H1 (cell line): ENCODE results near the gene SOCS3. TPM values are rescaled to one million over a fixed set of nuclear protein-coding genes. Genes with fewer than 3 reads are reported as not detected.

Experiments used
- BACH1 ChIP-seq: IDR thresholded peaks from 2 replicates; pipeline ENCODE4 v1.6.1; 2012; ENCODE audit warnings: low read length, improper control_type of control experiment
- HDAC2 ChIP-seq, 2 experiments: fragments of 300-600 bp in 1 of 2; sonication (generic) in 1 of 2; IDR thresholded peaks; 2 replicates each; pipeline ENCODE4 v1.6.1; 2011 to 2012; ENCODE audit warnings: low read depth in 2 of 2, low read length in 2 of 2, mild to moderate bottlenecking in 2 of 2, moderate library complexity in 2 of 2, borderline replicate concordance in 1 of 2, inconsistent platforms in 1 of 2
- KDM5A ChIP-seq: fragments of 200-600 bp; IDR thresholded peaks from 2 replicates; pipeline ENCODE4 v1.7.1; 2012; ENCODE audit warnings: mild to moderate bottlenecking, low read length, inconsistent platforms, mixed read lengths
- NANOG ChIP-seq: IDR thresholded peaks from 2 replicates; pipeline ENCODE4 v1.6.1; 2011; ENCODE audit warnings: low read length, low read depth, mild to moderate bottlenecking, inconsistent platforms; ENCODE audit not compliant: insufficient read depth, poor library complexity, severe bottlenecking
- POLR2A ChIP-seq, 2 experiments: IDR thresholded peaks; 1 replicate in 1 of 2; 2 replicates in 1 of 2; pipeline ENCODE4 v1.6.1; 2011; ENCODE audit warnings: low read depth in 2 of 2, low read length in 2 of 2, mild to moderate bottlenecking in 2 of 2; ENCODE audit errors: control extremely low read depth in 1 of 2
- RBBP5 ChIP-seq: IDR thresholded peaks from 2 replicates; pipeline ENCODE4 v1.7.1; 2012; ENCODE audit warnings: low read depth, mild to moderate bottlenecking, inconsistent platforms, low read length, moderate library complexity, borderline replicate concordance
- RNF2 ChIP-seq: fragments of 200-900, 300-1000 bp; sonication (generic); IDR thresholded peaks from 2 replicates; pipeline ENCODE4 v1.7.1; 2016; ENCODE audit warnings: borderline replicate concordance, low read depth, mild to moderate bottlenecking, antibody characterized with exemption, low read length; ENCODE audit not compliant: poor library complexity, severe bottlenecking; ENCODE audit errors: missing control alignments
- SP2 ChIP-seq: IDR thresholded peaks from 2 replicates; pipeline ENCODE4 v1.6.1; 2012; ENCODE audit warnings: mild to moderate bottlenecking, low read length, inconsistent platforms
- SRF ChIP-seq: IDR thresholded peaks from 2 replicates; pipeline ENCODE4 v1.6.1; 2011; ENCODE audit warnings: mild to moderate bottlenecking, low read depth, low read length, moderate library complexity
- TAF1 ChIP-seq: IDR thresholded peaks from 2 replicates; pipeline ENCODE4 v1.6.1; 2011; ENCODE audit warnings: mild to moderate bottlenecking, low read depth, low read length
- TBP ChIP-seq: IDR thresholded peaks from 2 replicates; pipeline ENCODE4 v1.6.1; 2011; ENCODE audit warnings: low read depth, low read length, improper control_type of control experiment
- YY1 ChIP-seq: IDR thresholded peaks from 2 replicates; pipeline ENCODE4 v1.6.1; 2011; ENCODE audit warnings: low read depth, mild to moderate bottlenecking, low read length
- polyA plus RNA-seq, 7 experiments: library from polyadenylated mRNA; depleted of rRNA in 3 of 7; stranded (reverse) in 5 of 7; unstranded in 2 of 7; fragments of >200 nt in 5 of 7; fragments of 200-250 nt in 2 of 7; gene quantifications; 1 replicate in 5 of 7; 2 replicates in 1 of 7; 4 replicates in 1 of 7; pipeline versions ENCODE4 v1.2.1 to v1.2.3, GENCODE V29; 2011 to 2013; ENCODE audit warnings: missing spikeins in 2 of 7, mixed read lengths in 2 of 7
- total RNA-seq: library from RNA; stranded (reverse); fragmentation: NEBNext Ultra II Directional; extraction: Animal tissue kit (Norgen Biotek cat#: 25700); gene quantifications from 2 replicates; pipeline ENCODE4 v1.2.1, GENCODE V29; 2021

SOCS3 gene
- total and polyA plus RNA-seq, 2 of the 8 experiments (the other 6 are each of a cell fraction or from before 2014, with no cell fraction given) = 10.1 to 47.9 TPM

- TF ChIP-seq HDAC2 (IDR thresholded peaks at IDR 0.05; ENCODE audit: borderline replicate concordance in 1 of 2, low read depth in 2 of 2, low read length in 2 of 2) (no peak), SRF (no peak), SP2 (no peak), POLR2A (IDR thresholded peaks at IDR 0.05; ENCODE audit: control extremely low read depth in 1 of 2, low read depth in 2 of 2, low read length in 2 of 2) (no peak), YY1 (no peak), TAF1 (no peak), BACH1 (no peak), KDM5A (no peak), NANOG (no peak), RNF2 (no peak), TBP (no peak), RBBP5 (no peak)
These were observed 4.8 kb upstream of the SOCS3 start (continued) for GRCh38 chr17:78364436-78365281.
